C4-2B (cell line): ENCODE measurements around the gene AGBL4.

Experiments
- ZFX ChIP-seq: fragments of 450-650 bp; IDR thresholded peaks from 2 replicates; pipeline ENCODE4 v1.6.1; 2017
- TF ChIP-seq, protein P1 (sequence below): fragments of 450-650 bp; conservative IDR thresholded peaks from 2 replicates; pipeline ENCODE4 v1.5.1; 2017; ENCODE audit warnings: mild to moderate bottlenecking

DNA sequence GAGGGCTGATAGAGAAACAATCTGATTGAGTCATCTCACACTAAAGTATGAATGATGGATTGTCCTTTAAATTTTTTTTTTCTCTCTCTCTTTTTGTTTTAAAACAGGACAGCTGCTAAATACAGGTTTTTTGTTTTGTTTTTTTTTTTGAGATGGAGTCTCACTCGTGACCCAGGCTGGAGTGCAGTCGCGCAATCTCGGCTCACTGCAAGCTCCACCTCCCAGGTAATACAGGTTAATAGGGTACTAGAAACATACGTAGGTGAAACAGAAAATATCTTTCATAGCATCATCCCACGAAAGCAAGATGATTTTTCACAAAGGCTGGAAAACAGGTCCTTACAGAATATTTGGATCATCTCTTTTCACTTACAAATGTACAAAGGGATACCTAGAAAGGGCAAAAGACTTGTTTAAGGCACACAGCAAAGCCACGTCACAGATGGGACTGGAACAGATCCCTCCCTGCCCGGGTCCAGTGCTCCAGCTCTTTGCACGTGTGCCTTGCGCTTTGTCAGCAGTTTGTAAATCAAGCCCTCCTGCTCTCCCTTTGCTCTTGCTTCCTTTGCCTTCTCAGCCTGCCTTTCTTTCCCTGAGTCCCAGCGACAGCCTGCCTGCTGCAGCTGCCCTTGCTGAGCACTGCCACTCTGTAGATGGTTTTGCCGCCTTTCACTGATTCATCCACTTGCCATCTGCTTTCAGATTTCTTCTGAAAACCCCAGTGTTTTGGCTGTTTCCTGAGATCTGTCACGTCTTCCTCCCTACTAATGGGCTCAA is 1075.8 kb downstream of the AGBL4 start:
- TF ChIP-seq, protein P1, sequence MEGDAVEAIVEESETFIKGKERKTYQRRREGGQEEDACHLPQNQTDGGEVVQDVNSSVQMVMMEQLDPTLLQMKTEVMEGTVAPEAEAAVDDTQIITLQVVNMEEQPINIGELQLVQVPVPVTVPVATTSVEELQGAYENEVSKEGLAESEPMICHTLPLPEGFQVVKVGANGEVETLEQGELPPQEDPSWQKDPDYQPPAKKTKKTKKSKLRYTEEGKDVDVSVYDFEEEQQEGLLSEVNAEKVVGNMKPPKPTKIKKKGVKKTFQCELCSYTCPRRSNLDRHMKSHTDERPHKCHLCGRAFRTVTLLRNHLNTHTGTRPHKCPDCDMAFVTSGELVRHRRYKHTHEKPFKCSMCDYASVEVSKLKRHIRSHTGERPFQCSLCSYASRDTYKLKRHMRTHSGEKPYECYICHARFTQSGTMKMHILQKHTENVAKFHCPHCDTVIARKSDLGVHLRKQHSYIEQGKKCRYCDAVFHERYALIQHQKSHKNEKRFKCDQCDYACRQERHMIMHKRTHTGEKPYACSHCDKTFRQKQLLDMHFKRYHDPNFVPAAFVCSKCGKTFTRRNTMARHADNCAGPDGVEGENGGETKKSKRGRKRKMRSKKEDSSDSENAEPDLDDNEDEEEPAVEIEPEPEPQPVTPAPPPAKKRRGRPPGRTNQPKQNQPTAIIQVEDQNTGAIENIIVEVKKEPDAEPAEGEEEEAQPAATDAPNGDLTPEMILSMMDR = no peak
- TF ChIP-seq ZFX = no peak
